22Rv1 (cell line): ENCODE data around the gene DAO.

Source experiments
- CTCF ChIP-seq: fragments of 450-650 bp; IDR thresholded peaks from 2 replicates; pipeline ENCODE4 v1.5.1; 2017; ENCODE audit warnings: mild to moderate bottlenecking
- ZFX ChIP-seq: fragments of 450-650 bp; IDR thresholded peaks from 2 replicates; pipeline ENCODE4 v1.6.1; 2017; ENCODE audit warnings: antibody characterized with exemption, borderline replicate concordance

- TF ChIP-seq CTCF: no peak
- TF ChIP-seq ZFX: no peak
Observed at GRCh38 chr12:108899145-108899544, 19.3 kb downstream of the DAO start.
